Measurements from ENCODE around the gene RAX.

RAX gene

DNA sequence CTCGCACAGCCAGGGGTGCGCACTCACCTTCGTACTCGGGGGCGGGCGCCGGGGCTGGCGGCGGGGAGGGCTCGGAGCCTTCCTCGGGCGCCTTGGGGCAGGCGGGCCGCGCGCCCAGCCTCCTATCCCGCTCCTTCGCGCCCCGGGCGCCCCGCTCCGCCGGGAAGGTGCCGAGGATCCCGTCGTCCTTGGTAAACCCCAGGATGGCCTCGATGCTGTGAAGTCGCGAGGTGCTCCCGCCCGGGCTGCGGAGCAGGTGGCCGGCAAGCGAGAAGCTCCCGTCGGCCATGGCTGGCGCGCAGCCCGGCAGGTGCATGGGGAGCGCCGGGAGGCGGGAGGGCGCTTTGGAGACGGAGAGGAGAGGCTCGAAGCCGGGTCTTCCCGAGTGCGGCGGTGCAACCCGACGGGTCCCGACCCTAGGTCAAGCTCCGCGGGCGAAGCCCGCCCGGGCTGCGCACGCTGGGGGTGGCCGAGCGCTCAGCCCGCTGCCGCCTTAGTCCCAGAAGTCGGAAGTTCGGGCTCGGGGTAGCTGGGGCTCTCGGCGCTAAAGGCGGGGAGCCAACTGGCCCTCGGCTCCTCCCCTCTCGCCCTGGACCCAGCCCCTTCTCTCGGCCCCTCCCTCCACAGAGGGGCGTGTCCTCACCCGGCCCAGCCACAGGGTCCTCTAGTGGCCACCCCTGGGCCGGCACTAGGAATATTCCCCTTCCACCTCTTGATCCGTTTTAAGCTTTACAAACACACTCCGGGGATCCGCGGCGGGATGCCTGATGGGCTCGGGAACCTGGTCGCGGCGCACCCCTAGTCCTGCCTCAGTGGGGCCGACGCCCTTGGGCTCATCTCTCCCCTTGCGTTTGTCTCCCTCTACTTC, at the start of gene RAX:
Gene RAX, minus strand, starts transcription at position 564 of the 868 bp plus-strand sequence. Its CDS starts 248 bp downstream, at position 316.
- DNase-seq (ENCODE audit: low read depth) = no peak

DNA sequence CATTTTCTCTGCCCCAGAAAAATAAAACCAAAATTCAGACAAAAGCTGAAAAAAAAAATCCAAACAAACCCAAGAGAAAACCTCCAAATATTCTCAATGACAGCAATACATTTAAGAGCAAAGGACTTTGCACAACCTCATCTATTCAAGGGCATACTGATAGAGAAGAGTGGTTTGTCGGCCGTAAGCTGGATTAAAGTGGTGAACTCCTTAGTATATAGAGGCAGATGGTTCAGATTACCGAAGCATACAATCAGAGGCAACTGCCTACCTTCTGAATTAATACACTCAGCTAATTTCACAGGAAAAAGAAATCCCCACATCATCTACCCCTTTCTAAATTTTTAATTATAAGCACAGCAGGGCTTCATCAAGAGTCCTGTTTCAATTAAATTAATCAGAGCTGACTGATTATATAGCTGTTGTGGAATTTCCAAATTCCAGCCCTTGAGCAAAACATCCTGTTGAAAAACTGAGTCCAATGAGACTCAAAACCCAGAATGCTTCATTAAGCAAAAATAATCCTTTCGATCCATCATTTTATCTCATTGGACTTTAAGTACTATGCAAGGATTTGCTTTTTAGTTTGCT, 45.3 kb upstream of the RAX start, which contains the start of gene CPLX4:
Gene CPLX4, minus strand, starts transcription at position 190 of the 591 bp plus-strand sequence. Its CDS starts 187 bp downstream, at position 3.
- DNase-seq (ENCODE audit: low read depth) = no peak

- no peak for DNase-seq (ENCODE audit: low read depth)
These were observed 38.4 kb upstream of the RAX start for GRCh38 chr18:59311631-59312030.

DNA sequence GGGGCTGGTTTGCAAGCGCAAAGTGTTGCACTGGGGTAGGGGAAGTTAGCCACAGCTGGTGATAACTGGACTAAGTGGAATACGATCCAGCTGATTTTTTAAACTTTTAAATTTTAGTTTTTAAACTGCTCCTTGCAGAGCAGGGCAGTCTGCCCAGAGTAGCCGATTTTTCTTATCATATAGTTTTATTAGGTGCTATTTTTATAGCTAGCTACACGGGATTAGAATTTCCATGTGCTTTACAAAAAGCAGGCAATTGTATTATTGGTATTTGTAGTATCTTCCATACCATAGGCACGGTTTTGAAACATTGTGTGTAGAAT, 35.6 kb upstream of the RAX start:
- DNase-seq (ENCODE audit: low read depth) = no peak

DNA sequence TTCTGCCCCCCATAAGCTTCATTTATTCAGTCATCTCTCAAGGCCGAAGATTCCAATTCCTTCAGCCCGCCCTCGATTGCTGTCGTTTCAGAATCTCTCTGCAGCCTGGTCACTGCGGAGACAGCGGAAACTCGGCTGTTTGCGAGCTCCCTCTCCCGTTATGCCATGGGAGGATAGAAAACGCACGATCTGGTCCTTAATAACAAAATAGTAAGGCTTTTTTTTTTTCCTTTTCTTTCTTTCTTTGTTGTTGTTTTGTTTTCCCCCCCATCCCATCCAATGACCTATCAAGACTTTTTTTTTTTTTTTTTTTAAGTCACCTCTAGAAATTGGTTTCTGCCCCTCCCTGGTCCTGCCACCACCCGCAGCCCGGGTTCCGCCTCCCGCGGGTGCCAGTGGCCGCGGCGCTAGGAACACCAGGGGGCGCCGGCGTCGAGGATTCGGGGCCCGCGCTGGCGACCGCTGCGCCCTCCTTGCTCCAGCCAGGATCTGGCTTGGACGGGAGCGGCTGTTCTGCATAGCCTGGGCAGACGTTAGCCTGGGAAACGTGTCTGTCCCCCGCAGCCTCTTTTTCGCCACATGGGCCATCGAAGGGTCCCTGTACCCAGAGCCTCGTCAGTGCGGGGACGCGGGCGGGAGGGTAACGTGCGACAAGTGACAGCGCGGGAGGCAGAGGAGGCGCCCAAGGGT, 35.1 kb upstream of the RAX start:
- peak; percentile 17 for DNase-seq (ENCODE audit: low read depth)

DNA sequence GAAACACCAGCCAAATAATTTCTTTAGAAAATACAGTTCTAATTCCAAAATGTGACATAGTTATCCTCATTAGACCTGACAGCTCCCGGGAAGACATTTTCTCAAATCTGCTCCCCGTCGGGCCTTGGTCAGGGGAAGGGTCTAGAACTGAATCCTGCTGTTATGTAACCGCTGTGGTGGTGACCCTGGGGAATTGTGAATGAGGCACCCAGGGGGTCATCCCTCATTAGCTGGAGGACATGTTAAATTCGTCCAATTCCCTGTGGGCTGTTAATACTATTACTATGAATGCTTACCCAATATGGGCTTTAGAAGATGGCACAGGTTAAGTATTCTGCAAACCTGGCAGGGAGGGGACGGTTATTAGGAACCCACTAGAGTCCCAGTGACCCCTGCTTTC, 33.4 kb upstream of the RAX start:
- no peak for DNase-seq (ENCODE audit: low read depth)

- no peak for DNase-seq (ENCODE audit: low read depth)
These were observed 32.0 kb upstream of the RAX start for GRCh38 chr18:59305295-59305694.

DNA sequence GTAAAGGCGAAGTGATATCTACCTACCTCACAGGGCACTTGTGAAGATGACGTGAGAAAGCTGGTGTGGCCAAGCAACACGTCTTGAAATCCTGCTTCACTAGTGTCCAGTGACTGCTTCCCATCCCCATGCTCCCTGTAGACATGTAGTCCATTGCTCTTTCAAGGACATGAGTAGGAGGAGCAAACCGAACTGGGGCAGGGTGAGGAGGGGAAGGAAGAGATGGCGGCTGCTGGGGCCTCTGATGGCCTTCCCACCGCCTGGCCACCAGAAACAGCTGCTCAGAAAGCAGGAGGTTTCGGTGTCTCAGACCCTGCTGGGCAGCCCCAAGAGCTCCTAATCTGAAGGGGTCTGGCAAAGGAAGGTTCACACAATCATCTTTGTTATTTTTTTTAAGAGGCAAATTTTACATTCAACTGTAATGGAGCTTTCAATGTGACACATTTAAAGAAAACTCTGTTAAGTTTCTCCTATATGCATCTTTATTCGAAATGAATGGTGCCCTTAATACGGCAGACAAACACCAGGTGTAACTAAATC, 30.5 kb upstream of the RAX start:
- DNase-seq (ENCODE audit: low read depth) = no peak

GRCh38 chr18:59303006-59303405, 29.8 kb upstream of the RAX start:
- no peak for DNase-seq (ENCODE audit: low read depth)

DNA sequence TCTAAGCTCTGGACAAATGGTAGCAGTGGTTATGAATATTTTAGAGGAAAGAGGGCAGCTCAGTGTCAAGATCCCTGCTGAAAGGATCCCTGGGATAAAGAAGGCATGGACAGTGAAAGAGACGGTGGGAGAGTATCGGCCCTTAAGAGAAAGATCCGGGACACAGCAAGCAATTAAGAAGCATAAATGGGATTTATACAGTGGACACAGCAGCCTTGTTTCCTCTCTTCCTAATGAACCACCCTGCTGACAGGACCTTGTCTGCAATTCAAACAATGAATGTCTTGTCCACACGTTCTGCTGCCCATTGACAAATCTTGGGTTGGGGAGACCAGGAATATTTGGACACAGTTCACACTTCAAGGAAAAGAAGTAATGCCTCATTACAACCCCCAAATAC, 28.7 kb upstream of the RAX start:
- no peak for DNase-seq (ENCODE audit: low read depth)

GRCh38 chr18:59300676-59301285, 27.5 kb upstream of the RAX start:
- no peak for DNase-seq (ENCODE audit: low read depth)

GRCh38 chr18:59298871-59299270, 25.6 kb upstream of the RAX start:
- no peak for DNase-seq (ENCODE audit: low read depth)

DNA sequence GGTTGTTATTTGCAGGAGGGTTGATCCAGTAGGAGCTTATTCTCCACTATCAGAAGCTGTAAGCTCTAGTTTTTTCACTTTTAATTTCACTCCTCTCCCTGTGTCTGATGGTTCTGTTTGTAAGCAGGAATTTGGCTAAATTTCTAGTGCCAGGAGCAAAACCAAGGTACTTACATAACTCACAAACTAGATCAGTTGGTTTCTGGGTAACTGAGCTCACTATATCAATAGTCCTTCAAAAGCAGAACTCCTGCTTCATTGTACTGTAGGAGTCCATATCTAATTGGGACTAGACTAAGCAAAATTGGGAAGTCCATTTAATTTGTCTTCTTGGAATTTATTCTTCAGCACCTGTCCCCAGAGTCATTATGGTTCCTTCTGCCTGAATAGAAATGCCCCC, 20.1 kb upstream of the RAX start:
- DNase-seq (ENCODE audit: low read depth) = no peak

GRCh38 chr18:59286341-59286740, 13.1 kb upstream of the RAX start:
- no peak for DNase-seq (ENCODE audit: low read depth)

- DNase-seq (ENCODE audit: low read depth) = no peak
These were observed 9.1 kb upstream of the RAX start for GRCh38 chr18:59282341-59282740.

GRCh38 chr18:59279722-59280121, 6.5 kb upstream of the RAX start:
- DNase-seq (ENCODE audit: low read depth) = no peak

DNA sequence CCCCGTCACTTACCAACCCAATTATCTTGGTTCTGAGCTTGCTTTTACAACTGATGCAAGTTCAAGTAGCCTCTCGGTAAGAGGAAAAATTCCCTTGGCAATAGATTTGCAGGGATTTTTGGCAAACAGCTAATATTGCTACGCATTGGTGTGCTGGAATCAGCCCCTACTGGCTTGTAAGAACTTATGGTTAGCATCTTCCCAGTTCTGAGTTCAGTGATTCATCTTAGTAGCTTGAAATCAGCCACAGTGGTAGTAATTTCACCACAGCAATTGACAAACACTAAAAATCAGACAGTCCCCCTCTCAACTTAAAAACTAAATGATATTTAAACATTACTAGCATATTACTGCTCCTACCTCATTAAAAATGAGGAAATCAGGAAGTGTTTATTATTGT, 5.9 kb upstream of the RAX start:
- DNase-seq (ENCODE audit: low read depth) = peak; percentile 10

DNA sequence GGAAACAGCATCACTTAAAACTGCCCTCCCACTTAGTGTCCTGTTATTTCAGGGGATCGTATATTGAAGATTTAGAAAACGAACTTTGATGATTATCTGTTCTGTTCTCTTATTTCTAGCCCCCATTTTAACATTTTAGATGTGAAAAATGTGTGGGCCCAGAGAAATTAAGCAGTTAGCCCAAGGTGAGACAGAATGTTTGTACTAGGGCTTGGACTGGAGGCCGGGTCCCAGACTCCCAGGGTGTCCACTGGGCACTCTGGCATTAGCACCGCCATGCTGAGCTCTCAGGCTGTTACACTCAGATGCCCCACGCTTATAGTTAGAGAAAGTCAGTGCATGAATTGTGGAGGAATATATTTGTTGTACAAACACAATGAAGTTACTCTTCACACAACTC, 5.5 kb upstream of the RAX start:
- no peak for DNase-seq (ENCODE audit: low read depth)

- DNase-seq (ENCODE audit: low read depth) = no peak
These were observed 2.8 kb upstream of the RAX start for GRCh38 chr18:59276047-59276446.

DNA sequence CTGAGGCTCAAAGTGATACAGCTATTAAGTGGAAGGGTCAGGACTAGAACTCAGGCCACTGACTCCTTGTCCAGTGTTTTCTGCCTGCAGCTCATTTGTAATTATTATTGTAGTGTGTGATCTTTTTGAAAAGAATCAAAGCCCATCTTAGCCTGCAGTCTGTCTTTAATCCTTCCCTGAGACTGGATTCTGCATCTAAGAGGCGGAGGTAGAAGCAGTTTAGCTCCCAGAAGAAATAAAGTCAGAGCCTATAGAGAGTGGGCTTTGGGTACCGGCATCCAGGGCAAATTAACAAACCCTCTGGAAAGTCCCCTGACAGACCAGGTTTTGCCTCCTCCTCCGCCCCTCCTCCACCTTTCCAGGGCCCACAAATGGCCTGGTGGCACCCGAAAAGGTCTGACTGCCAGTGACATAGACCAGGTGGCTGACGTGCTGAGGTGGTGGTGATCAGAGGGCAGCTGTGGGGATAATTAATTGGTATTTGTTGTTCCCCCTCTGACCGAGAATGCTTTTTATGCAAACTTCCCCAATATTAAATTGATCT, 2.2 kb upstream of the RAX start:
- no peak for DNase-seq (ENCODE audit: low read depth)

- DNase-seq (ENCODE audit: low read depth) = no peak
These were observed 1.3 kb upstream of the RAX start for GRCh38 chr18:59274533-59274928.

Measured in GM04503 (cell line).